Measurements from ENCODE around the gene SLC38A11. TPM values are rescaled to one million over a fixed set of nuclear protein-coding genes. Genes with fewer than 3 reads are reported as not detected.

SLC38A11 gene
- total and polyA plus RNA-seq, 2 of the 13 experiments (the other 11 are each of a cell fraction or from before 2014, with no cell fraction given) = 14.0 to 14.3 TPM

GRCh38 chr2:164974221-164974620 lies 18.9 kb upstream of the SLC38A11 start:
- 81% methylated on average over 1 of the region's 1 CpG for WGBS (ENCODE audit: low lambda C conversion rate)
- DNase-seq (ENCODE audit: low spot score) = no peak
- Histone ChIP-seq H3K36me3 (replicated peaks in 1 of 2; ENCODE audit: control insufficient read depth in 1 of 2, insufficient read depth in 2 of 2, low read length in 2 of 2) (no peaks in the 10 kb centered on the region), H2AFZ (ENCODE audit: low read length) (no peak overlapping the region), H4K20me1 (ENCODE audit: insufficient read depth, low read length) (no peaks in the 10 kb centered on the region), H3K4me2 (ENCODE audit: low read depth, low read length) (no peak overlapping the region), H3K9me3 (ENCODE audit: low read length) (no peaks in the 10 kb centered on the region), H3K4me1 (ENCODE audit: insufficient read depth, low read length) (no peaks in the 10 kb centered on the region), H3K27me3 (ENCODE audit: control insufficient read depth in 1 of 2, insufficient read depth in 2 of 2, low read length in 2 of 2) (no peaks in the 10 kb centered on the region; a peak in 1 of 5 replicates), H3K4me3 (replicated peaks in 1 of 3; ENCODE audit: insufficient read depth in 1 of 3, low read depth in 2 of 3, low read length in 3 of 3) (no peak overlapping the region), H3K27ac (ENCODE audit: extremely low read length, insufficient read depth, low read length) (no peak overlapping the region), H3K79me2 (ENCODE audit: insufficient read depth, low read length) (no peaks in the 10 kb centered on the region), H3K9ac (ENCODE audit: insufficient read depth, low read depth, low read length) (no peak overlapping the region)
- no peak for FAIRE-seq
- ATAC-seq = no peak
- BruUV-seq (replicated peaks) = no TSS peak
- intact Hi-C loops (cut with micrococcal nuclease; ENCODE audit: unreplicated experiment) = no loop called here
- TF ChIP-seq HOXA3 (CRISPR knock-in tag; IDR thresholded peaks at IDR 0.05) (no peak), ZNF816 (CRISPR knock-in tag; IDR thresholded peaks at IDR 0.05; ENCODE audit: borderline replicate concordance) (no peak), KAT8 (CRISPR knock-in tag; IDR thresholded peaks at IDR 0.05) (no peak), BRCA1 (CRISPR knock-in tag; IDR thresholded peaks at IDR 0.05) (no peak)
- POLR2A ChIA-PET = no interaction called here
- in situ Hi-C loops (cut with HindIII; ENCODE audit: extremely low pct_ligation_motif_present, low pct_unique_long_range_greater_than_20kb) = no loop called here
- CTCF ChIA-PET (ENCODE audit: low intra/inter-chr PET ratio, low total read pairs) = no interaction called here

GRCh38 chr2:164972216-164972615 lies 16.9 kb upstream of the SLC38A11 start:
- Histone ChIP-seq H3K4me3 (replicated peaks in 1 of 3; ENCODE audit: insufficient read depth in 1 of 3, low read depth in 2 of 3, low read length in 3 of 3) (no peak overlapping the region), H4K20me1 (ENCODE audit: insufficient read depth, low read length) (no peaks in the 10 kb centered on the region), H3K27me3 (ENCODE audit: control insufficient read depth in 1 of 2, insufficient read depth in 2 of 2, low read length in 2 of 2) (no peaks in the 10 kb centered on the region), H3K4me2 (ENCODE audit: low read depth, low read length) (no peak overlapping the region), H2AFZ (ENCODE audit: low read length) (no peak overlapping the region), H3K9me3 (ENCODE audit: low read length) (no peaks in the 10 kb centered on the region), H3K9ac (ENCODE audit: insufficient read depth, low read depth, low read length) (no peak overlapping the region), H3K27ac (ENCODE audit: extremely low read length, insufficient read depth, low read length) (no peak overlapping the region), H3K4me1 (ENCODE audit: insufficient read depth, low read length) (no peaks in the 10 kb centered on the region), H3K36me3 (replicated peaks in 1 of 2; ENCODE audit: control insufficient read depth in 1 of 2, insufficient read depth in 2 of 2, low read length in 2 of 2) (no peaks in the 10 kb centered on the region), H3K79me2 (ENCODE audit: insufficient read depth, low read length) (no peaks in the 10 kb centered on the region)
- in situ Hi-C loops (cut with HindIII; ENCODE audit: extremely low pct_ligation_motif_present, low pct_unique_long_range_greater_than_20kb) = no loop called here
- FAIRE-seq = no peak
- intact Hi-C loops (cut with micrococcal nuclease; ENCODE audit: unreplicated experiment) = no loop called here
- TF ChIP-seq KDM3A (CRISPR knock-in tag; IDR thresholded peaks at IDR 0.05; ENCODE audit: low read depth) (no peak), ZNF432 (CRISPR knock-in tag; IDR thresholded peaks at IDR 0.05; ENCODE audit: borderline replicate concordance) (no peak), ZNF660 (CRISPR knock-in tag; IDR thresholded peaks at IDR 0.05; ENCODE audit: borderline replicate concordance, low read depth) (no peak), ZBTB40 (IDR thresholded peaks at IDR 0.05) (no peak), ZBTB40 (CRISPR knock-in tag; IDR thresholded peaks at IDR 0.05) (no peak), MNT (IDR thresholded peaks at IDR 0.05) (no peak)
- 73% methylated on average over 4 of the region's 4 CpGs for WGBS (ENCODE audit: low lambda C conversion rate)
- DNase-seq (ENCODE audit: low spot score) = no peak
- ATAC-seq = no peak
- CTCF ChIA-PET (ENCODE audit: low intra/inter-chr PET ratio, low total read pairs) = no interaction called here
- POLR2A ChIA-PET = no interaction called here
- no TSS peak for BruUV-seq (replicated peaks)

Data from HepG2 (cell line).